ENCODE measurements around the gene PAX8. TPM values are rescaled to one million over a fixed set of nuclear protein-coding genes. Genes with fewer than 3 reads are reported as not detected.

The PAX8 gene
- total RNA-seq, 2 donors from 2014 or later = 1.1 to 1.9 TPM

DNA sequence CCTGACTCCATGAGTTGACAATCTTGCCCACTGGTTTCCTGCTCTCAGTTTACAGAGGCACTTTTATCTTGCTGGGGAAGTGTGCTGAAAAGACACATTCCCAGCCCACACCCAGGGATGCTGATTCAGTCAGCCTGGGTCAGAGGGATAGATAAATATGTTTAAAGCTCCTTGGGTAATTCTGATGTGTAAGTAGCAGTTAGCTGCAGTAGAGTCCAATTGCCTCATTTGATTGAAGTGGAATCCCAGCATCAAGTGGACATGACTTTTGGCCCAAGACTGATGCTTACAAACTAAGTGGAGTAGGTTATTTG is 75.5 kb downstream of the PAX8 start:
- no peaks in the 10 kb centered on the region for H3K9me3 ChIP-seq
- no peaks in the 10 kb centered on the region for H3K4me1 ChIP-seq
- no peak overlapping the region for H3K27ac ChIP-seq
- DNase-seq = no peak
- no peak overlapping the region for H3K4me3 ChIP-seq
- intact Hi-C loops (cut with DNase I) = loop anchor here (2.0 kb wide), 1 partner anchor 168 kb away; no protein-coding TSS in a partner anchor
- TF ChIP-seq, protein P1, sequence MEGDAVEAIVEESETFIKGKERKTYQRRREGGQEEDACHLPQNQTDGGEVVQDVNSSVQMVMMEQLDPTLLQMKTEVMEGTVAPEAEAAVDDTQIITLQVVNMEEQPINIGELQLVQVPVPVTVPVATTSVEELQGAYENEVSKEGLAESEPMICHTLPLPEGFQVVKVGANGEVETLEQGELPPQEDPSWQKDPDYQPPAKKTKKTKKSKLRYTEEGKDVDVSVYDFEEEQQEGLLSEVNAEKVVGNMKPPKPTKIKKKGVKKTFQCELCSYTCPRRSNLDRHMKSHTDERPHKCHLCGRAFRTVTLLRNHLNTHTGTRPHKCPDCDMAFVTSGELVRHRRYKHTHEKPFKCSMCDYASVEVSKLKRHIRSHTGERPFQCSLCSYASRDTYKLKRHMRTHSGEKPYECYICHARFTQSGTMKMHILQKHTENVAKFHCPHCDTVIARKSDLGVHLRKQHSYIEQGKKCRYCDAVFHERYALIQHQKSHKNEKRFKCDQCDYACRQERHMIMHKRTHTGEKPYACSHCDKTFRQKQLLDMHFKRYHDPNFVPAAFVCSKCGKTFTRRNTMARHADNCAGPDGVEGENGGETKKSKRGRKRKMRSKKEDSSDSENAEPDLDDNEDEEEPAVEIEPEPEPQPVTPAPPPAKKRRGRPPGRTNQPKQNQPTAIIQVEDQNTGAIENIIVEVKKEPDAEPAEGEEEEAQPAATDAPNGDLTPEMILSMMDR (IDR thresholded peaks at IDR 0.05) = no peak
- no peak overlapping the region for H3K9ac ChIP-seq (ENCODE audit: low read depth in 2 of 2, low read length in 2 of 2)
- H3K27me3 ChIP-seq = no peaks in the 10 kb centered on the region
- H3K36me3 ChIP-seq = no peaks in the 10 kb centered on the region

DNA sequence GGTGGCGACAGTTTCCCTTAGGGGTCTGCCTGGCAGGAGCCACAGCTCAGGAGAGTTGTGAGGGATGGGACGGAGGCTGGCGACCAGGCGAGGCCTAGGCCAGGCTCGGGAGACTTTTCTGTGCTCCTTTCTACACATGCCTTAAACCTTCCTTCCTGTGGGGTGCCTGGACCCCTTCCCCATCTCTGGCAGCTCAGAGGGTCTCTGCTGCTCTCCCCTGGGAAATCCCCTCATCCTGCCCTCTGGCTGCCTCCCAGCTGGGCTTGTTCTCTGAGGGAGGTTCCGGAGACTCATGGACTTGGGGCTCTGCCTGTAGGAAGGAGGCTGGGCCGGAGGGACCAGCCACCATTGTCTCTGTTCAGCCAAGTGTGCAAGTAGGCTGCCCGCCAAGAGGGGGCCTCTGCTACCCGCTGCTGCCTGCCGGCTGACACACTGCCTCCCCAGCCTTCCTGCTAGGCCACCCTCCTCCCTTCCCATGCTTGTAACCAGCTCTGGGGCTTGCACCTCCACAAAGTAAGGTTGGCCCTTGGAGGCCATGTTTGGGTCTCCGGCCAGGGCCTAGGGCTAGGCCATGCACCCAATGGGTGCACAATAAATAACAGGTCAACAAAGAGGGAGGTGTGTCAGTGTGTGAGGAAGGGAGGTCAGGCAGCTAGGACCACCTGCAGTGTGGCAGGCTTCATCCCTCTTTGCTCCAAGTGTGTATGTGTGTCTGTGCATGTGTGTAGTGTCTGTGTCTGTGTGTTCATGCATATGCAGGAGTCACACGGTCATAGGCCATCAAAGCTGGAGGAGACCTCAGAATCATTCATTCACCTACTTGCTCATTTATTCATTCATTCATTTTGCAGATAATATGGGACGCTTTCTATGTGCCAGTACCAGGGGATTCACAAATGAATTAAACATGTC is 76.2 kb downstream of the PAX8 start:
- no peak for DNase-seq
- no peak overlapping the region for H3K27ac ChIP-seq

DNA sequence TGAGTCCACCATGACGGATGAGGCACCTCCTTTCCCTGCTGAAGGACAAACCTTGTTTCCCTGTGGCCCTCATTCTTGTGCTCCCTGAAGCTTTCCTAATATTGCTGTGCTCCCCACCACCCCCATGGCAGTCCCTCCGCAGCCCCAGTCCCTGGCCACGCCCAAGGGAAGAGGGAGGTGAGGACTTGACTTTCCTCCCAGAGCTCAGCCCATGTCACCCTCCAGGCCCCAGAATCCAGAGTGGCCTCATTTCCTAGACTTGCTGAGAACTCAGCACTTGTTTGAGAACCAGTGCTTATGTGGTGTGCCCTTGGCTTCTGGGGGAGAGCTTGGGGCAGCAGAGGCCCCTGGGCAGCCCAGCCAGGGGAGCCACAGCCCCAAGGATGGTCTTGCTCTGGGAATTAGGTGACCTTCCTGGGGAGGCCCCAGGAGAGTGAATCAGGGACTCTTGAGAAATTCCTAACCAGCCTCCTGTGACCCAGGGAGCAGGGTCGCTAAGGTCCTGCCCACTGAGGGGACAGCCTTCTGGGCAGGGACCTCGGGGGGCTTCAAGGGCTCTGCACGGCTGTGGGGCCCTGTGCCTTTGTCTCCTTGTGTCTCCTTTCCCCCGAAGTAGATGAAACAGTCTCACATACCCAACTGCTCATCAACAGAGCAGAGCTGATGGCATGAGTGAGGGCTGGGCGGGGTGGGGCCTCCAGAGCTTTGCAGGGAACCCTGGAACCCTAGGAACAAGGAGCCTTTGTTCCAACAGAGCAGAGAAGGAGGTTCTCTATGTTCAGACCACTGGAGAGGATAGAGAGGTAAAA is 77.0 kb downstream of the PAX8 start:
- no peak overlapping the region for H3K9ac ChIP-seq (ENCODE audit: low read depth in 2 of 2, low read length in 2 of 2)
- H3K27ac ChIP-seq = no peak overlapping the region
- TF ChIP-seq, protein P1 (IDR thresholded peaks at IDR 0.05) = no peak
- no peaks in the 10 kb centered on the region for H3K4me1 ChIP-seq
- no peaks in the 10 kb centered on the region for H3K36me3 ChIP-seq
- H3K9me3 ChIP-seq = no peaks in the 10 kb centered on the region
- intact Hi-C loops (cut with DNase I) = loop anchor here (2.0 kb wide), 1 partner anchor 169 kb away; no protein-coding TSS in a partner anchor
- DNase-seq = no peak
- H3K4me3 ChIP-seq = no peak overlapping the region
- H3K27me3 ChIP-seq = no peaks in the 10 kb centered on the region

More for the DNA sequence above, 76.2 kb downstream of the PAX8 start:
- H3K4me3 ChIP-seq = no peak overlapping the region
- TF ChIP-seq, protein P1 (IDR thresholded peaks at IDR 0.05) = no peak
- H3K9me3 ChIP-seq = no peaks in the 10 kb centered on the region
- H3K4me1 ChIP-seq = no peaks in the 10 kb centered on the region
- intact Hi-C loops (cut with DNase I) = loop anchor here (2.0 kb wide), 1 partner anchor 168 kb away; no protein-coding TSS in a partner anchor
- no peak overlapping the region for H3K9ac ChIP-seq (ENCODE audit: low read depth in 2 of 2, low read length in 2 of 2)
- no peaks in the 10 kb centered on the region for H3K27me3 ChIP-seq
- no peaks in the 10 kb centered on the region for H3K36me3 ChIP-seq

DNA sequence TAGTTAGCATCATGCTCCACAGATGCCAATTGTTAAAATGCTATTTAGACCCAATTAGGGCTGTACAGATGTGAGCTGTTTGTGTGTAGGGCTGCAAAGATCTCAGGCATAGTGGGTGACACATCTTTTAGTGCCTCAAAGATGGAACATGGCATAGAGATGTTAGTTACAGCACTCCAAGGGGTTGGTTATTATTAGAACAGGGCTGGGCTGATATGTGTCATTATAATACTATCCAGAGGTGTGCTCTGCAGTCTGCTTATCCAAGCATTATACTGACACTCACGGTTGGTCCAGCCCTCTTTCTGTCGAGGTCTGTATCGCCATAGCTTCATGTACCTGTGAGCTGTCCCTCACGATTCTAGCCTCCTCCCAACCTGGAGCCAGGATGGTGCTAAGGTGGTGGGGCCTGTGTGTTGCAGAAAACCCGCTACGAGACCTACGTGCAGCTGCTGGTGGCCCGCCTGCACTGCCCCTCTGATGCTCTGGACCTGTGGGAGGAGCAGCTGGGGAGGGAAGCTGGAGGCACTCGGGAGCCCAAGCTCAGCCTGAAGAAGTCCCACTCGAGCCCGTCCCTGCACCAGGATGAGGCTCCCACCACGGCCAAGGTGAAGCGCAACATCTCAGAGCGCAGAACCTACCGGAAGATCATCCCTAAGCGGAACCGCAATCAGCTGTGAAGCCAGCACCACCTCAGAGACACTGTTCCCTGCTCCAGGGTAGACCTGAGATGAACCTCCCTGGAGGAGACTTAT is 77.8 kb downstream of the PAX8 start:
- H3K27ac ChIP-seq = no peak overlapping the region
- no peak overlapping the region for H3K4me3 ChIP-seq
- H3K27me3 ChIP-seq = no peaks in the 10 kb centered on the region
- TF ChIP-seq, protein P1 (IDR thresholded peaks at IDR 0.05) = no peak
- H3K9ac ChIP-seq (ENCODE audit: low read depth in 2 of 2, low read length in 2 of 2) = no peak overlapping the region
- H3K4me1 ChIP-seq = no peaks in the 10 kb centered on the region
- no peak for DNase-seq
- no peaks in the 10 kb centered on the region for H3K36me3 ChIP-seq
- H3K9me3 ChIP-seq = no peaks in the 10 kb centered on the region
- intact Hi-C loops (cut with DNase I) = no loop called here

DNA sequence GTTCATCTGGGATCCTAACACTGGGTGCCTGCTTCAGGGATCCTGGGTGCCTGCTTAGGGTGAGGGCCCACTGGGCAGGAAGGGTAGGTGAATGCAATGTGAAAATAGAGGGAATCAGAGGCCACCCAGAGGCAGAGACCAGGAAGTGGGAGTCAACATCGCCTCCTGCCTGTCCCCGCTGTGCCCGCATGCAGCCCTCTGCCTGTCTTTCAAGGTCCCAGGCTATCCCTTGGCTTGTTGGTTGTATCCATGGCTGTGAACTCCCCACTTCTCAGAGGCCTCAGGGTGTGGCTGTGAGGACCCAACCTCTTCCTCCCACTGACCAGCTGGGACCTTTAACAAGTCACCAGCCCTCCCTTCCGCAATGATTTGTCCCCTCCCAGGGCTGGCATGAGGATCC is 78.5 kb downstream of the PAX8 start:
- H3K9me3 ChIP-seq = no peaks in the 10 kb centered on the region
- TF ChIP-seq, protein P1 (IDR thresholded peaks at IDR 0.05) = no peak
- H3K27ac ChIP-seq = no peak overlapping the region
- H3K4me1 ChIP-seq = no peaks in the 10 kb centered on the region
- H3K36me3 ChIP-seq = no peaks in the 10 kb centered on the region
- H3K27me3 ChIP-seq = no peaks in the 10 kb centered on the region
- DNase-seq = no peak
- intact Hi-C loops (cut with DNase I) = no loop called here
- H3K4me3 ChIP-seq = no peak overlapping the region
- H3K9ac ChIP-seq (ENCODE audit: low read depth in 2 of 2, low read length in 2 of 2) = no peak overlapping the region
